HG02610 (cell line): ENCODE results near the gene EXOC4.

Source experiments
- ATAC-seq: cut with Tn5 transposase; IDR thresholded peaks from one replicate; pipeline ENCODE4 v1.9.1; 2021; ENCODE audit warnings: mild to moderate bottlenecking, moderate library complexity; ENCODE audit not compliant: unreplicated experiment

The EXOC4 gene

DNA sequence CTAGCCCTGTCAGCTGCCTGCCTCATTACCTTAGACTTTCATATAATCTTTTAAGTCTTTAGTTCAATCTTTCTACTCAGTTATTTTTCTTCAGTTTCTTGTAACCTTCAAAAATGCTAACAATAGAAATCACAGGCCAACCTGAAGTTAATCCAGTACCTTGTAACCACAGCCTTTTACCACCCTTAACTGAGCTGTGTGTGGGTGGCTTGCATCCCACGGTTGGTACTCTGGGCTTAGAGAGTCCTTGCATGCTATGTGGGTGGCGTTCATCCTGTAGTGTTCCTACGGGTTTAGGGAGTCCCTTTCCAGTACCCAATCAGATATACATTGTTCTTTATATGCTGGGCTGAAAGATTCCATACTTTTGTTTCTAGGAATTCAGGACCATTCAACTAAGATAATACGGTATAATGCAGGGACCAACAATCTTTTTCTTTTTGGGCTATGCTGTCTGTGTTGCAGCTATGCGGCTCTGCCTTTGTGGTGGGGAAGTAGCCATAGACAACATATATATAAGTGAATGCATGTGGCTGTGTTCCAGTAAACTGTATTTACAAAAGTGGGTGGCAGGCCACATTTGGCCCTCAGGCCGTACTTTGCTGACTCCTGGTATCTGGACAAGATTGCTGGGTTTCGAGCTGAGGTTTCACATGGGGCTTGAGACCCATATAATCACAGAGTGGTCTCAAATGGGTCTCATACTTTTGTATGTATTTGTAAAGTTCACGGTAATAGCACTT, 593.5 kb downstream of the EXOC4 start:
- no peak for ATAC-seq

DNA sequence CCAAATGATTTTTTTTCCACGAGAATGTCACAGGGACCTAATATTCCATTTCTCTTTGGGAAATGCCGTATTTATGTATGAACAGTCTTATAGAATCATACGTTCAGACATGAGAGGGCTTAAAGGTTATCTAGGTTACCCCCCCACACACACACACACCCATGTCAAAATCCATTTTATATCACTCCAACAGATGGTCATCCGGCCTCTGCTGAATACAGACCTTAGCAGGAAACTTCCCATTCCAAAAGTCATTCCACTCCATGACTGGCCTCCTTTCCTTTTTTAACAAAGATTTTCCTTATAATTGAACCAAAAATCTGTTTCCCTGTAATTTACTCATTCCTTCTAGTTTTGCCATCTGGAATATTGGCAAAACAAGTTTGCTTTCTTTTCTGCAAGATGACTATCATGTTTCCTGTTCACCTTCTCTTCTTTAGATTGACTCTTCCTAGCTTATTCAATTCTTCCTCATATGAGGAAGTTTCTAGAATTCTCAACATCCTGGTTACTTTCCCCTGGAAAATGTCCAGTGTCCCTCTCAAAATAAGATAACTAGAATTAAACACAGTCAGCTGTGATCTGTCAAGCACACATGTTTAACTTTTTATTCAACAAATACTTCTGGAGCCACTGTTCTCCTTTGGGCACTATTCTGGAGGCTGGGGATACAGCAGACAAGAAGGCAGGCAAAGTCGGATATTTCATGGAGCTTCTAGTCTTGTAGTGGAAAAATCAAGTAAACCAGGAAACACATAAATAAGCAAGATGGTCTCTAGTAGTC, 597.8 kb downstream of the EXOC4 start:
- ATAC-seq, result no peak

DNA sequence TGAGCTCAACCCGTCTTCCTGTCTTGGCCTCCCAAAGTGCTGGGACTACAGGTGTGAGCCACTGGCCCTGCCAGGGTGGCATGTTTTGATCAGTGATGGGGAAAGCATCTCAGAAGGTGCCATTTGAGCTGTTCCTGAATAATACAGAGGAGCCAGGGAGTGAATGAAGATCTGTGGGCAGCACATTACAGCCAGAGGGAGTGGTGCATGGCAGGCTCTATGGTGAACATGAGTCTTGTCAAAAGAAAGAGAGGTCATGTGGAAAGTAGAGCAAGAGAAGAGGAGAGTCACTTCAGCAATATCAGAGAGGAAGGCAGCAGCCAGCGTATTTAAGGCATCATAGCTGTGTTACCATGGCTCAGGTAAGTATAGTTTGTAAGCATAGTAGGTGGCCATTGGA, 598.5 kb downstream of the EXOC4 start:
- ATAC-seq, result no peak

DNA sequence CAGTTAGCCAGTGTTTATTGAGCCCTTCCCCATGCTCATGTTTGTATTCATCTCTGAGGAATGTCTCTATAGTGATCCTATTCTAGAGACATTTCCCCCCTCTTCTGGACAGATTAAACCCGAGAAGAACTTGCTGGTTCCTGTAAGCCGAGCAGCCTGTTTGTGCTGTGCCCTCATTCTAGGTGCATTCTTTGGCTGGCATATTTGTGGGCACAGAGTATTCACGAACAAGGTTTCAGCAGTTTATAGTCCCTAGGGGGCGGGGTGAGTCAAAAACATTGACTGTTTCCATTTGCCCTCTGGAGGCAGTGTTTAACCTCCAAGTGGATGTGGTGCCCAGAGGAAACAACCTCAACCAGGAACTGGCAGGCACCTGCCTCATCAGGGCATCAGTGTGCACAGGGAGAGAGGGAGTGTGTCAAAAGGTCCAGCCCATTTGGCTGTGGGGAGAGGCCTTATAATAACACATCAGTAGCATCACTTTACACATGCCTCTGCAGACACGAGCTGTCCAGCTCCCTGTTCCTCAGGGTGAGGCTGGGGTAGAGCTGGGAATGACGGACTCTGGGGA, 600.9 kb downstream of the EXOC4 start:
- ATAC-seq, result no peak

DNA sequence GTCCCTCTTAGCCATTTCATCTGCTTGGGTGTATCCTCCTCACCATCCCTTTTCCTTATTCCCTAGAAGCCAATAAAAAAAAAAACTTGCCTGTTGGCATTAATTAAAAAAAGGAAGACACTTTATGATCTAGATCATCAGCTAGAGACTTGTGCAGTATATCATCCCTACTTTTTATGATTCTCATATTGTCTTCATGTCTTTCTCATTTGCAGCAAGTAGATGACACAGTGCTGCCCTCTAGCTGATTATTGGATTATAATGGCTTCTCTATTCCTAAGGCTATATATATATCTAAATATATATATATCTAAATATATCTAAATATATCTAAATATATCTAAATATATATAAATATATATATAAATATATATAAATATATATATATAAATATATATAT, 601.9 kb downstream of the EXOC4 start:
- ATAC-seq, result peak; percentile 40

DNA sequence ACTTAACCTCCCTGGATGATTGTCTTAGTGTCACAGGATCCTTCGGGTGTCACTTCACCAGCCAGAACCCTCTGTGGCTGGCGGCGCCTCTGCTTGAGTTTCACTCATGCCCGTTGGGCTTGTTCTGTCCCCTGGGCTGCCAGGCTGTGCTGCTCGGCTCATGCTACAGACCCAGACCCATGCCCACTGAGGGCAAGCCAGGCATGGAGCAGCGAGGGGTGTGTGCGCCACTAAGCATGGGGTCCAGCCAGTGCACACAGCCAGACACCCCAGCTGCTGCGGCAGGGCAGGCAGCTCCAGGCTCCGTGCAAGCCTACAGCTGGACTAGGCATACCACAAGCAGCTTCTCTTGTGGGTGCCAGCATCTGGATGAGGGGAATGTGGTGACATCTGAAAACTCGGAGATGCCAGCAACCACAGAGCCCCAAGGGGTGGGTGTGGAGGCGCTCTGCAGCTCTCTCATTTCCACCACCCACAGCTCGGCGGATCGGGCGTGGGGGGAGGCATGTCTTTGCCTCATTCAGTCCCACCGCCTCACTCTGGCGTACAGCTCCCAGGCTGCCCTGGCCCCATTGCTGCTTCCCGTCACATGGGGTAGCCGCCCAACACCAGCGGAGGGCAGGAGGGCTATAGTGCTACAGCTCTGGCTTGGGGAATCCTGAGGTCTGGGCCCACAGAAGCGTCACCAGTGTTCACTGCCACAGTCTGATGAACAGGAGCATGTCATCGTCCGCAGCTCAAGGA, 604.7 kb downstream of the EXOC4 start:
- no peak for ATAC-seq

DNA sequence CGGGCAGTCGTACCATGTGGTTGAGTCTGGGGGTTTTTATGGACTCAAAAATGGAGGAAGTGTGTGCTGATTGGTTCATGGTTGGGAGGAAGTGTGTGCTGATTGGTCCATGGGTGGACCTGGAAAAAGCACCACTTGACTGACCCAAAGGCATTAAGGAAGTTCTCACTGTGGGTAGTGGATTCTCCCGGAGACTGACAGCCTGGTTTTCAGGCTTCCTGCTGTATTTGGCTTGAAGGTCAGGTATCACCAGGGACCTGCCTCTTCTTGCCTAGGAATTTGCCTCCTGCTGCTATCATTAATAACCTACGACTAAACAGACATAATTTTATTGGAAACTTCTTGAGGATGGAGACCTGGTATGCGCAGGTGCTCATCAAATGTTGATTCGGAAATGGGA, 605.4 kb downstream of the EXOC4 start:
- ATAC-seq, result no peak

DNA sequence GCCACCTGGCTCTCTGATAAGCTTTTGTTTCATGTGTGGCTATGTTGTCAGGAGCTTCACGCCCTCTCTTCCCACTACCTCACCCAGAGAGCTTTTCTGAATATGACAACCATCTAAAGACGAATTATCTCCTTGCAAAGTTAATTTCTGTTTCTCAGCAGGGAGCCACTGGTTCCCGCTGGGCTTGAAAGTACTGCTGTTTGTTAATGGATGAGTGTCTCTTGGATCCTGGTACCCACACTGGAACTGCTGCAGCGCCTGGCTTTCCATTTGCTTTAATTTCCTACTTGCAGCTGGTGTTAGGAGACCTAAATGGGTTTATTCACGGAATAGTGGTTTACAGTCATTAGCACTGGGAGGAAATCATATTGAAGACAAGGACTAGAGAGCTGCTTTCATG, 606.4 kb downstream of the EXOC4 start:
- ATAC-seq, result no peak

DNA sequence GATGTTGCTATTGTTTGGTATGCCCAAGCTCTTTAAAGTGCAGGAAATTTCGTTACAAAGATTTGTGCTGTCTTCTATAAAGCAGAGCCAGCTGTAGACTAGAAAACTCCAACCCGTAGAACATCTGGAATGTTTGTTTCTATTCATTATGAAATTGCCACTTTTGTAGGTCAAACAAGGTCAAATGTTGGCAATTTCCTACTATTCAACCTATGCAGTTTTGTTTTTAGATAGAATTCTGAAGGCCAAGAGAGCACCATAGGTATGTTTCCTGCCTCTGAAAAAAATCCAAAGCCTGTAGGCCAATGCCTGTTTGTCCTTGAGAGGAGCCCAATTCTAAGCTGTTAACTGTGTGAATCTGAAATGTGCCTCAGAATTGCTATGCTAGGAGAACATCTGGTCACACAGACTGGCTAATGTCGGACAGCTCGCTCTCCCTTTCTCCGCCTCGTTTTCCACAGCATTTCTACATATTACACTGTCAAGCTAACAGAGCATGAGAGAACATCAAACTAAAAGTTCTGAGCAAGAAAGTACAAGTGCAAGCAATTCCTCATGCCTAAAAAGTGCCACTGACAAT, 607.1 kb downstream of the EXOC4 start:
- ATAC-seq, result no peak

DNA sequence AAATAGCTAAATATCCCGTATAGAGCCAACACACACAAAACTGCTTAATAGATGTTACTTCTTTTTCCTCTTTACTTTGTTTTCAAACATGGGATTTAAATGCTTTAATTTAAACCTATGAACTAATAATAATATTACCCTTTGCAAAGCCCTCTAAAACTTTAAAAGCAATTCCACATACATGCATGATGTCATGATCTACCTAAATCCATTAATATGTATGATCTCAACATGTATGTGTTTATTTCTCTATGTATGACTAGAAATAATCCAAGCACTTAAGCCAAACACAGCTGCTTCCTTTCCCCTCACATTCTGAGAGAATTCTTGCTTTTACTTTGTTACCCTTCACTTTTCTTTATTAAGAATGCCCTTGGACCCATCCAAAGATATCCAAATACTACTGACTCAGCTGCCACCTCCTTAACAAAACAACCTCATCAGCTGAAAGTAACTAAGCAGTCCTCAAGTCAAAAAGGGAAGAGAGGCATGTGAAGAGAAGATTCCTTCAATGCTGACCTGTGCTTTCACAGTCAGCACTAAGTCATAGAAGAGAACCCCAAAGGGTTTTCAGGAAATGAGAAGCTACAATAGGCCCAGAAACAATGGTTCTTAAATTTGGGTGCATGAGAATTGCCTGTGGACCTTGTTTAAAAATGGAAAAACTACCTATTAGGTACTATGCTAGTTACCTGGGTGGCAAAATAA, 607.9 kb downstream of the EXOC4 start:
- ATAC-seq, result no peak

DNA sequence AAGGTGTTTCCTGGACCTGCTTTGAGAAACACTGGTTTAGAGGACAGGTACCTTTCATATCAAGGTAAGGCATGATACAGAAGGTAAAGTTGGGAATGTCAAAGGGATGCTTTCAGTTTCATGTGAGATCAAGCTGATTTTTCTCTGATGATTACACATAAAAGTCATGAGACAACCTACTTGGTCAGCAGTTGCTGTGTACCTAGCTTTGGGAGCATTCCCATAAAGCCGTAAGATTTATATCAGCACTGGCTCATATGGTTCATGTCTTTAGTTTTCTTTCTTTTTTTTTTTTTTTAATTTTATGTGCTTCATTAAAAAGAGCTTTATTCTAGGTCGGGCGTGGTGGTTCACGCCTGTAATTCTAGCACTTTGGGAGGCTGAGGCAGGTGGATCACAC, 609.0 kb downstream of the EXOC4 start:
- ATAC-seq, result no peak

DNA sequence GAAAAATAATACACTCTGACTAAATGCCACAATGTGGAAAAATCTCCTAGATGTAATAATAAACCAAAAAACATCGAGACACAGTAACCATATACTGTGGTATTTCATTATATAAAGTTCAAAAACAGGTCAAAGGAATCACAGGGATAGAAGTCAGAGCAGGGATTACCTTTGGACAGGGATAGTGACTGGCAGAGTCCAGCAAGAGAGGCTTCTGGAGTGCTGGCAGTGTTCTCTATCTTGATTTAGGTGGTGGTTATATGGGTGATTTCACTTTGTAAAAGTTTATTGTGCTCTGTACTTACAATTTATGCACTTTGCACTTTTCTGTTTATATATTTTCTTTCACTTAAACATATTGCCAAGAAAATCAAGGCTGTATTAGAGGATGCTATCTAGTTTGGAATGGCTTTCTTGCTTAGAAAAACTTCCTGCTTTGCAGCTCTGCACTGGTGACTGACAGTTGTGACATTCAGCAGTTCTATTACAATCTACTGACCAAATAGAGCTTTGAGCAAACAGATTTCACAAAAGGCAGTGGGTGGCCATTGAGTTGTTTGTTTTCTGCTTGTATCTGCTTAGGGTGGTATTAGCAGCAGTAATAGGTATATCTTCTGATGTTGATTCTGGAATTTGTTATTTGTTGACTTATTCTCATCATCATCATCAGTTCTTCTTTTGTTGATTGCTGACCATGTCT, 610.6 kb downstream of the EXOC4 start:
- no peak for ATAC-seq

DNA sequence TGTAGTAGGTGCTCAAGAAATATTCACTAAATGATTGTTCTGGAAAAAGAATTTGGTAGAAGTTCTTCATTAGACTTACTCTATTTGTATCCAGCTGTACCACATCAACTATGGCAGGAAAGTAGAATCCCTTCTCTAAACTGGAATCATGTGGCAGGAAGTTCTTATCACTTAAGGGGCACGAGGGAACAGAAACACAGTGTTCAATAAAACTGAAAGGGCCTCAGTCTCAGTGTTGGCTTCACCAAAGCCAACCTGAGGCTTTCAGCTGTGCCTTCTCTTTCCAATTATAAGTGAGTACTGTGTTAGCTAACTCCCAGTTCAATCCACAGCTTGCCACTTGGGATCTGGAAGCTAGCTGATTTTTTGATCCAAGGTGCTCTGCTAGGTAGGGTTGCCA, 616.7 kb downstream of the EXOC4 start:
- ATAC-seq, result no peak

DNA sequence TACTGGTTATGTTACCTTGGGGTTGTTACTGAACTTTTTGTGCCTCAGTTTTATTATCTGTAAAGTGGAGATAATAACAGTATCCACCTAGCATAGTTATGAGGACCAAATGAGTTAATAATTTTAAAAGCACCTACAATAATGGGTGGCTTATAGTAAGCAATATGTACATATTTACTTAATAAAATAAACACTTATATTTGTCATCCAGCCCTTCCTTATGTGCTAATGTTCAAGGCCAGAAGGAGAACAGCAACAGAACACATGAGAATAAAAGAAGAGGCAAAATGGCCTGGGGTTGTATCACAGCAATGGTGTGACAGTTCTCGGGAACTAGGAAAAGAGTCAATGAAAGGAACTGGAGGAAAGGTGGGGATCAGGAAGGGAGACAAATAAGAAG, 618.9 kb downstream of the EXOC4 start:
- ATAC-seq, result no peak

DNA sequence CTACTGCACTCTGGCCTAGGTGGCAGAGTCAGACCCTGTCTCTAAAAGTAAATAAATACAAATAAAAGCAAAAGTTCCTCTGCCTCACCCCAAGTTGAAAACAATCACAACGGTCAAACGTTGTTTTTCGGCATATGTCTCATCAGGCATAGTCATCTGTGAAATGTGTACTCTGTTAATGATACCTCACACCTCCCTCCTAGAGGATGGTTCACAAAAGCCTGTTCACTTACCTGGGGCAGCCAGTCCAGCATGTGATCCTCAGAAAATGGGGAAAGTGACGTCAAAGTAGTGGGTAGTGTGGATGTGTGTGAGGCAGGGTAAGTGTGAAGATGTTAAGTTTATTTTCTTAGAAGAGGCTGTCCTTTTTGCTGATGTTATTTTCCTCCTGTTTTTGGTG, 620.3 kb downstream of the EXOC4 start:
- ATAC-seq, result no peak

DNA sequence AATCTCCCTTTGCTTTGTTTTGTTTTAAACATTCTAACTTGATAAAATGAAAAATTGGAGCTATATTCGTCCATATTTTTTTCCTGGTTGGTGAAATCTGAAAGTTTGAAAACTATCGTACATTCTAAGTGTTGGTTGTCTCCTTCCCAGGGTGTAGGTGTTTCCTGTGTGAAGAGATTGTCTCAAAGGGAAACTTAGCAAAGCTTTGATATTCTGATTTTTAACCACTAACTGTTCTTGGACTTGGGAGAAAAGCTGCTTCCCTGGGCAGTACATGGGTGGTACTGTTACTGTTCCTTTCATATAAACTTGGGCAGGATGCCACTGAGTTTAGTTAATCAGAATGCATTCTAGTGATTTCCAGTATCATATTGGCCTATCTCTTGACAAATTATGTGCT, 620.8 kb downstream of the EXOC4 start:
- ATAC-seq, result no peak

DNA sequence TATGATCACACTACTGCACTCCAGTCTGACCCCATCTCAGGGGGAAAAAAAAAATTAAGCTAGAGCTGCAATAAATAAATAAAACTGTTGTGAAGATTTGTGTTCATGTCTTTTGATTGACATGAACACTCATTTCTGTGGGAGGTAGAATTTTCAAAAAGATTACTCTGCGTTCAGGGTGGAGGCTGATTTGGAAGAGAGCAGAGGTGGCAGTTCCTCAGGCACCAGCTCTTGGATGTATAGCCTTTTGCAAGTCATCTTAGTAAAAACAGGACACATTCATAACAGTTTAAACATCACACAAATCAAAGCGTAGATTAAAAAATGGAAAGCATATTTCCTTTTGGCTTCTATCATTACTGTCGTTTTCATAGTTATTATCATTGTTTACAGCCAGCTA, 630.7 kb downstream of the EXOC4 start:
- ATAC-seq, result no peak

DNA sequence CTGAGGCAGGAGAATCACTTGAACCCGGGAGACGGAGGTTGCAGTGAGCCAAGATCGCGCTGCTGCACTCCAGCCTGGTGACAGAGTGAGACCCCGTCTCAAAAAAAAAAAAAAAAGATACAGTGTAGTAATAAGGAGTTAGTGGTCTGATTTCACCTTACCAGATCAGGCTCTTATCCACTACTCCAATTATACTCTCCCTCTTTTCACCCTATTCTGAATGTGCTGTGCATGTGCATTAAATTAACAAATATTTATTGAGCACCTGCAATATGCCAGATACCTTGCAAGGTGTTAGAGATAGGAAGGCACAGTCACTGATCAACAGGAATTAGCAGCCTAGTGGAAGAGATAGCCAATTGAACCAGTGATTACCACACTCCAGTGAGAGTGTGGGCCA, 632.3 kb downstream of the EXOC4 start:
- ATAC-seq, result no peak

DNA sequence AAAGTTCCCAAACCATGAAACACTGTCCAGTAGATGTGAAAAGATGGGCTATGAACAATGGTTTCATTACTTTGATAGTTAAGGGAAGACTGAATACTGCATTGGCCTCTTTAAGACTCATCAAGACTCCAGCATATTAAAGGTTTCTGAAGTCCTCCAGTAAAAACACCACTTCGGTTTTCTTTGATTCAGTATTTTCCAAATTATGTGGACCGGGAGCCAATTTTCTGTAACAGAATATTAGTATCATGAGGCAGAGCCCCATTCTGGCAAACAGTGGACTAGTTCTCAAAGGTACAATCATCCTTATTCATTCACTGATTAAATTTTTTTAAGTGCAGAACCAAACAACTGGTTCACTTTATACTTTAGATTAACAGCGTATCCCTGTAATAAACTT, 633.2 kb downstream of the EXOC4 start:
- no peak for ATAC-seq

DNA sequence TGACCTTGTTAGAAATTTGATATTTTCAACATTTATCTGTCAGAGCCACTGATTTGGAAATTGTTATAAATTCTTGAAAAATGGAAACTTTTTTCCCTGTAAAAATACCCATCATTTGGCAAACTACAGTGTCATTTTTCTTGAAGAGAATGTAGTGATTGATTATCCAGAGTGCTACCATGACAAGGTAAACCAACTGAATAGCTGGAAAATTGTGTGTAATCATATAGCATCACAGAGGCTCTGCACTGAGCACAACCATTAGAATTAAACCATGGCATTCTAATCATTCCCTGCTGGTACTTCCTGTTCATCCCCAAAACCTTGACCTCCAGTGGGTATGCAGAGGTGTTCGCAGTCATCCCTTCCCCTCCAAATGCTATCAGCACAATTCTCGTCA, 633.9 kb downstream of the EXOC4 start:
- no peak for ATAC-seq
